PC-3 (cell line): ENCODE results near the gene PRKN. TPM values are rescaled to one million over a fixed set of nuclear protein-coding genes. Genes with fewer than 3 reads are reported as not detected.

Experiments
- ATAC-seq: fragments of 200-7000 bp; cut with Tn5 transposase; 2 replicates; pipeline ENCODE4 v1.9.1; 2020; ENCODE audit warnings: mild to moderate bottlenecking, moderate library complexity
- BruUV-seq: library from RNA; stranded (reverse); fragments of 400-500 nt; replicated peaks from 2 replicates; lab custom pipeline; 2021; lab: Mats Ljungman, UMichigan
- CTCF ChIA-PET: fragments of 300-600 bp; sonication (Branson Sonifier 250); formaldehyde crosslinking; loops from one replicate; lab custom pipeline; 2022; ENCODE audit warnings: antibody characterized with exemption; lab: Charles Lee
- POLR2A ChIA-PET: fragments of 300-600 bp; sonication (Branson Sonifier 250); formaldehyde crosslinking; loops from one replicate; lab custom pipeline; 2022; ENCODE audit warnings: antibody characterized with exemption; ENCODE audit not compliant: unreplicated experiment; lab: Charles Lee
- DNase-seq: peaks from one replicate; pipeline ENCODE4 v3.0.0-alpha.2; 2015
- H2AFZ ChIP-seq: fragments of 300-600 bp; sonication (generic); 2 replicates; pipeline ENCODE4 v1.6.0; 2016; ENCODE audit warnings: antibody characterized with exemption, low read length
- H3F3A ChIP-seq: fragments of 300-600 bp; sonication (generic); one replicate; pipeline ENCODE4 v1.6.0; 2017; ENCODE audit warnings: antibody characterized with exemption, low read length, control low read depth, mild to moderate bottlenecking; ENCODE audit not compliant: unreplicated experiment
- H3K27ac ChIP-seq: fragments of 300-600 bp; sonication (generic); 2 replicates; pipeline ENCODE4 v1.5.1; 2016; ENCODE audit warnings: mild to moderate bottlenecking, low read length
- H3K27me3 ChIP-seq: fragments of 300-600 bp; sonication (generic); 2 replicates; pipeline ENCODE4 v1.6.1; 2016; ENCODE audit warnings: low read length, mixed read lengths
- H3K36me3 ChIP-seq: fragments of 300-600 bp; sonication (generic); 2 replicates; pipeline ENCODE4 v1.6.1; 2016; ENCODE audit warnings: low read depth, mixed run types, low read length, mixed read lengths
- H3K4me1 ChIP-seq: fragments of 300-600 bp; sonication (generic); 2 replicates; pipeline ENCODE4 v1.5.1; 2016; ENCODE audit warnings: low read length; ENCODE audit not compliant: insufficient read depth
- H3K4me2 ChIP-seq: fragments of 300-600 bp; sonication (generic); 2 replicates; pipeline ENCODE4 v1.6.0; 2016; ENCODE audit warnings: low read length
- H3K4me3 ChIP-seq: fragments of 300-600 bp; sonication (generic); 2 replicates; pipeline ENCODE4 v1.5.1; 2016; ENCODE audit warnings: mild to moderate bottlenecking, low read length, mixed read lengths
- H3K79me2 ChIP-seq: fragments of 300-600 bp; sonication (generic); 2 replicates; pipeline ENCODE4 v1.6.1; 2017; ENCODE audit warnings: low read length, mixed read lengths
- H3K9ac ChIP-seq: fragments of 300-600 bp; sonication (generic); 2 replicates; pipeline ENCODE4 v1.6.0; 2016; ENCODE audit warnings: mild to moderate bottlenecking, low read length
- H3K9me2 ChIP-seq: fragments of 300-600 bp; sonication (generic); replicated peaks from 2 replicates; pipeline ENCODE4 v1.6.1; 2016; ENCODE audit warnings: mixed run types, low read length, mixed read lengths
- H3K9me3 ChIP-seq: fragments of 300-600 bp; sonication (generic); 2 replicates; pipeline ENCODE4 v1.6.1; 2016; ENCODE audit warnings: low read length, mixed read lengths
- H4K20me1 ChIP-seq: fragments of 300-600 bp; sonication (generic); 2 replicates; pipeline ENCODE4 v1.6.1; 2016; ENCODE audit warnings: low read length, mixed read lengths
- EZH2 ChIP-seq: fragments of 300-600 bp; sonication (generic); IDR thresholded peaks from one replicate; pipeline ENCODE4 v1.6.1; 2017; ENCODE audit warnings: antibody characterized with exemption, mild to moderate bottlenecking, low read length; ENCODE audit not compliant: unreplicated experiment
- EZH2phosphoT487 ChIP-seq: fragments of 300-600 bp; sonication (generic); IDR thresholded peaks from 2 replicates; pipeline ENCODE4 v1.6.1; 2018; ENCODE audit warnings: mild to moderate bottlenecking, antibody characterized with exemption, low read length, borderline replicate concordance
- intact Hi-C: fragments of 100-400 bp; cut with micrococcal nuclease; formaldehyde crosslinking; loops from 2 replicates; pipeline ENCODE4 v1.9.0; 2023
- total RNA-seq: library from RNA; depleted of rRNA; stranded (reverse); fragments of >200 nt; gene quantifications from 2 replicates; pipeline ENCODE4 v1.2.3, GENCODE V29; 2014
- TF ChIP-seq, protein P1 (sequence below): fragments of 300-600 bp; sonication (generic); conservative IDR thresholded peaks from 2 replicates; pipeline ENCODE4 v1.5.1; 2017; ENCODE audit warnings: antibody characterized with exemption, low read depth, mild to moderate bottlenecking, low read length

The PRKN gene
- total RNA-seq, 1 experiment from 2014 or later: not detected

DNA sequence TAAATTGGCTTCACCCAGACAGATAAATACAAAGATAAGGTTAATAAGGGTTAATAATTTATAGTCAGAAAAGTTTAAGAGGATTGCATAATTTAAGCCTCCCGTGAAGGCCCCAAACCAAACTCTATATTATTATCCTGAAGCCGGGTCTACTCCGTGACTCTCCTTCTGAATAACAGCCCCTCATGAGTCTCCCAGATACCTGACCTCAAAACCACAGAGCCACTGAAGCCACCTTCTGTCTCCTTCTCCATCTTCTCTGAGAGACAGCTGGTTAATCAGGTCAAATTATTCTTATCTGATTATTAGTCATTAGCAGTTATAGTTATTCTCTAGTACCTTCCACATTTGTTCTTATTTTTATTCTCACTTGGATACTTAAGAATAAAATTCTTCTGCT, 884.5 kb downstream of the PRKN start:
- no peaks in the 10 kb centered on the region for H3K9me2 ChIP-seq
- no peaks in the 10 kb centered on the region for H3K9me3 ChIP-seq
- CTCF ChIA-PET: no interaction called here
- no peaks in the 10 kb centered on the region for H3K4me1 ChIP-seq
- ATAC-seq: no peak
- no peak overlapping the region for H3K9ac ChIP-seq
- BruUV-seq: no TSS peak
- no peaks in the 10 kb centered on the region for H3K36me3 ChIP-seq
- H3K4me2 ChIP-seq: no peak overlapping the region
- H4K20me1 ChIP-seq: no peaks in the 10 kb centered on the region
- no peaks in the 10 kb centered on the region for H3F3A ChIP-seq
- POLR2A ChIA-PET: no interaction called here
- H3K27me3 ChIP-seq: peaks cover 68% of the 10 kb centered on the region
- DNase-seq: no peak
- intact Hi-C loops: no loop called here
- H3K27ac ChIP-seq: no peak overlapping the region
- no peak overlapping the region for H2AFZ ChIP-seq
- H3K4me3 ChIP-seq: no peak overlapping the region
- no peak for TF ChIP-seq EZH2
- TF ChIP-seq, protein P1, sequence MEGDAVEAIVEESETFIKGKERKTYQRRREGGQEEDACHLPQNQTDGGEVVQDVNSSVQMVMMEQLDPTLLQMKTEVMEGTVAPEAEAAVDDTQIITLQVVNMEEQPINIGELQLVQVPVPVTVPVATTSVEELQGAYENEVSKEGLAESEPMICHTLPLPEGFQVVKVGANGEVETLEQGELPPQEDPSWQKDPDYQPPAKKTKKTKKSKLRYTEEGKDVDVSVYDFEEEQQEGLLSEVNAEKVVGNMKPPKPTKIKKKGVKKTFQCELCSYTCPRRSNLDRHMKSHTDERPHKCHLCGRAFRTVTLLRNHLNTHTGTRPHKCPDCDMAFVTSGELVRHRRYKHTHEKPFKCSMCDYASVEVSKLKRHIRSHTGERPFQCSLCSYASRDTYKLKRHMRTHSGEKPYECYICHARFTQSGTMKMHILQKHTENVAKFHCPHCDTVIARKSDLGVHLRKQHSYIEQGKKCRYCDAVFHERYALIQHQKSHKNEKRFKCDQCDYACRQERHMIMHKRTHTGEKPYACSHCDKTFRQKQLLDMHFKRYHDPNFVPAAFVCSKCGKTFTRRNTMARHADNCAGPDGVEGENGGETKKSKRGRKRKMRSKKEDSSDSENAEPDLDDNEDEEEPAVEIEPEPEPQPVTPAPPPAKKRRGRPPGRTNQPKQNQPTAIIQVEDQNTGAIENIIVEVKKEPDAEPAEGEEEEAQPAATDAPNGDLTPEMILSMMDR: no peak
- no peaks in the 10 kb centered on the region for H3K79me2 ChIP-seq

DNA sequence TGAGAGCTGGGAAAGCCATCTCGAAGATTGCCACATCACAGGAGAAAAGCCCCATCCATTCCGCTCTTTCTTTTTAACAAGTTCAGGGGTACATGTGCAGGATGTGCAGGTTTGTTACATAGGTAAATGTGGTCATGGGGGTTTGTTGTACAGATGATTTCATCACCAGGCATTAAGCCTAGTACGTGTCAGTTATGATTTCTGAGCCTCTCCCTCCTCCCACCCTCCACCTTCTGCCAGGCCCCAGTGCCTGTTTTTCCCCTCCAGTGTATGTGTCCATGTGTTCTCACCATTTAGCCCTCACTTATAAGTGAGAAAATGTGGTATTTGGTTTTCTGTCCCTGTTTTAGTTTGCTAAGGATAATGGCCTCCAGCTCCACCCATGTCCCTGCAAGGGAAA, 887.2 kb downstream of the PRKN start:
- intact Hi-C loops: no loop called here
- no peak overlapping the region for H3K4me3 ChIP-seq
- no peaks in the 10 kb centered on the region for H3K36me3 ChIP-seq
- no peak overlapping the region for H3K4me2 ChIP-seq
- H3K27me3 ChIP-seq: peaks cover 47% of the 10 kb centered on the region
- H3K9me3 ChIP-seq: no peaks in the 10 kb centered on the region
- TF ChIP-seq, protein P1: no peak
- TF ChIP-seq EZH2phosphoT487: no peak
- no peak for TF ChIP-seq EZH2
- no peaks in the 10 kb centered on the region for H3K4me1 ChIP-seq
- BruUV-seq: no TSS peak
- no peaks in the 10 kb centered on the region for H3F3A ChIP-seq
- no peaks in the 10 kb centered on the region for H3K9me2 ChIP-seq
- CTCF ChIA-PET: no interaction called here
- no peak overlapping the region for H3K27ac ChIP-seq
- no peaks in the 10 kb centered on the region for H3K79me2 ChIP-seq
- POLR2A ChIA-PET: no interaction called here
- no peak overlapping the region for H2AFZ ChIP-seq
- DNase-seq (no peak), ATAC-seq (no peak)
- H3K9ac ChIP-seq: no peak overlapping the region
- H4K20me1 ChIP-seq: no peaks in the 10 kb centered on the region

DNA sequence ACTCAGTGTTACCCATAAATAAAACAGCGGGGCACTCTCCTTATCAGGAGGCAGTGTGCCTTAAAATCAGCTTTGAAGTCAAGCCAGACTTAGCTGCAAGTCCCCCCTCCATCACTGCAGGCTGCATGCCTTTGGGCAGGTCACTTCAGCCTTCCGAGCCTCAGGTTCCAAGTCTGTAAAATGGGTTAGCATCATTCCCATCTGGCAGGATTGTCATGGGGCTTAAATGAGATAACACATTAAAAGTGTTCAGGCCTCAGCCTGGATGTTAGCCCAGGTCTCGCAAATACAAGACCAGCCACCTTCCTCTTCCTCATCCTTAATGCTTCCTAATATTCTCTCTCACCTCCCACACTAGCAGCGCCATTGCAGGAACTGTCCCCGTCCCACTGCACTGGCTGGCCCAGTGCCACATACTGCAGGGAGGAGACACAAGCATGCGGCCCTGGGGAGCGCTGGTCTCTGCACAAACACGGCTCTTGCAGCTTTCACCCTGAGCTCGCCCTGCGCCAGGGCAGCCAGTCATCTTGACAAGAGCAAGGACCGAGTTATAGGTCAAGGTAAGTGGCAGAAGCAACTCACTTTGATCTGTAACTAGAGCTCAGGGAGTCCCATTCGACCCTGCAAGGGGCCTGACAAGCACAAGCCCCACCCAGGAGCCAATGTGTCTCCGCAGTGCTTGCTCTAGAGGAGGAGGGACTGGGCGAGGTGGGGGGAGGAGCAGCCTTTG, 889.1 kb downstream of the PRKN start:
- no peak overlapping the region for H2AFZ ChIP-seq
- intact Hi-C loops: no loop called here
- DNase-seq (no peak), ATAC-seq (no peak)
- no TSS peak for BruUV-seq
- no peaks in the 10 kb centered on the region for H3K36me3 ChIP-seq
- POLR2A ChIA-PET: no interaction called here
- H3F3A ChIP-seq: no peaks in the 10 kb centered on the region
- no peak overlapping the region for H3K4me2 ChIP-seq
- TF ChIP-seq EZH2phosphoT487 (no peak), EZH2 (no peak)
- TF ChIP-seq, protein P1: no peak
- H3K4me1 ChIP-seq: no peaks in the 10 kb centered on the region
- no peak overlapping the region for H3K27ac ChIP-seq
- H3K9me2 ChIP-seq: no peaks in the 10 kb centered on the region
- no peak overlapping the region for H3K4me3 ChIP-seq
- H3K9ac ChIP-seq: no peak overlapping the region
- H3K9me3 ChIP-seq: no peaks in the 10 kb centered on the region
- no peaks in the 10 kb centered on the region for H3K79me2 ChIP-seq
- H3K27me3 ChIP-seq: peaks cover 42% of the 10 kb centered on the region
- CTCF ChIA-PET: no interaction called here
- H4K20me1 ChIP-seq: no peaks in the 10 kb centered on the region
